ENCODE results near the gene P4HA2.

DNA sequence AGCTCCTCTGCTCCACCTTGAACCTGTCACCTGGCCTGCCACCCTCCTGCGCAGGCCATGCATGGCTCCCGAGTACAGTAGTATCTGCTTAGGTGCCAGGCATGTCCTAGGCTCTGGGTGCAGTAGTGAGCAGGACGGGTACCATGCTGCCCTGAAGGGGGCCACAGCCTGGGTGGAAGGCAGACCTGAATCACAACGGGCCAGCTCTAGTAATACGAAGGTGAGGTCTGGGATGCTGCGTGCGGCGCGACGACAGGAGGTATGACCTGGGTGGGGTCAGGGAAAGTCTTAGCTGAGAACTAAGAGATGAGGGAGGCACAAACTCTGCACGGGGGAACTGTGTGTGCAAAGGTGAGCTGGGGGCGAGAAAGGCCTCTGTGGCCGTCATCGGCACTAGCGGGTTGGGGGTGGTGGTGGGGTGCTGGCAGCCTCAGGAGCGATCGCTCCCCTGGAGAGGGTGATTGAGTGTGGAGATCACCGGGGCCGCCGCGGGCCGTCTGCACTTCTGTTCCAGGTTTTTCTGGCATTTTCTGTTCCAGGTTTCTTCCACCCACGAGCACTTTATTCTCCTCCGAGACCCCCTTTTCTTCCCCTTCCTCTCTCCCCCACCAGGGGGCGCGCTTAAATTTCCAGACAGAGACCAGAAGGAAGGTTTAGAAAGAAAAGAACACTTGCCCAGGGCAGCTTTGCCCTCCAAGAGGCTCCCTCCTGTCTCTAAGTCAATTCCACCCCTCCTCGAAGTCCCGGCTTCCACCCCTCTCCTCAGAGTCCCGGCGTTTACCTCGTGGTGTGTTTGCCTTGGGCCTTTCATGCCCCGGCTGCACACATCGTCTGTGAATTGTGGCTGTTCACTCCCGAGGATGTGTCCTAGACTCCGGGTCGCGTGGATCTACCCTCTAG lies 44.9 kb upstream of the P4HA2 start:
- TF ChIP-seq POLR2A (IDR thresholded peaks at IDR 0.05): no peak
- TF ChIP-seq, protein P1, sequence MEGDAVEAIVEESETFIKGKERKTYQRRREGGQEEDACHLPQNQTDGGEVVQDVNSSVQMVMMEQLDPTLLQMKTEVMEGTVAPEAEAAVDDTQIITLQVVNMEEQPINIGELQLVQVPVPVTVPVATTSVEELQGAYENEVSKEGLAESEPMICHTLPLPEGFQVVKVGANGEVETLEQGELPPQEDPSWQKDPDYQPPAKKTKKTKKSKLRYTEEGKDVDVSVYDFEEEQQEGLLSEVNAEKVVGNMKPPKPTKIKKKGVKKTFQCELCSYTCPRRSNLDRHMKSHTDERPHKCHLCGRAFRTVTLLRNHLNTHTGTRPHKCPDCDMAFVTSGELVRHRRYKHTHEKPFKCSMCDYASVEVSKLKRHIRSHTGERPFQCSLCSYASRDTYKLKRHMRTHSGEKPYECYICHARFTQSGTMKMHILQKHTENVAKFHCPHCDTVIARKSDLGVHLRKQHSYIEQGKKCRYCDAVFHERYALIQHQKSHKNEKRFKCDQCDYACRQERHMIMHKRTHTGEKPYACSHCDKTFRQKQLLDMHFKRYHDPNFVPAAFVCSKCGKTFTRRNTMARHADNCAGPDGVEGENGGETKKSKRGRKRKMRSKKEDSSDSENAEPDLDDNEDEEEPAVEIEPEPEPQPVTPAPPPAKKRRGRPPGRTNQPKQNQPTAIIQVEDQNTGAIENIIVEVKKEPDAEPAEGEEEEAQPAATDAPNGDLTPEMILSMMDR (IDR thresholded peaks at IDR 0.05): peak; percentile 77 to 81 (median 80)
